ENCODE results near the gene CLASP1. TPM values are rescaled to one million over a fixed set of nuclear protein-coding genes. Genes with fewer than 3 reads are reported as not detected.
"Not testable (repeated sequence)": the region's sequence is repeated elsewhere in the genome, so short reads cannot be mapped to it uniquely, and the experiment has no call there.

Gene CLASP1
- polyA plus RNA-seq, 10 donors: 44.5 to 75.7 (median 54.0) TPM

DNA sequence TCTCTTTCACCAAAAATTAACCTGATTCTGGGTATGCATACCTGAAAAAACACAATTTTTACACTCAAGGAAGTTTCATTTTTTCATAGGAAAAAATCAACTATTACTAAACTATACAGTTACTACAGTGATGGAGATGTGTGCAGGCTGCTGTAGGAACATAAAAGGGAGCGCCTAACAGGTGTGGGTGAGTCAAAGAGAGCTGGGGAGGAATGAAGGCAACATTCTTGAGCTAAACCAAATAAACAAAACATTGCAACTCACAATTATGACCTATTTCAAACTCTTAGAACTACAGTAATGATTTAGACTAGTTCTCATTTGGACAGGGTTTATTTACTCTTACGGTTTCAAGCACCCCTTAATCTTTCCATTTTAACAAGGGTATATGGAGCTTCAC is 13.4 kb upstream of the CLASP1 start:
- DNase-seq: no peak

DNA sequence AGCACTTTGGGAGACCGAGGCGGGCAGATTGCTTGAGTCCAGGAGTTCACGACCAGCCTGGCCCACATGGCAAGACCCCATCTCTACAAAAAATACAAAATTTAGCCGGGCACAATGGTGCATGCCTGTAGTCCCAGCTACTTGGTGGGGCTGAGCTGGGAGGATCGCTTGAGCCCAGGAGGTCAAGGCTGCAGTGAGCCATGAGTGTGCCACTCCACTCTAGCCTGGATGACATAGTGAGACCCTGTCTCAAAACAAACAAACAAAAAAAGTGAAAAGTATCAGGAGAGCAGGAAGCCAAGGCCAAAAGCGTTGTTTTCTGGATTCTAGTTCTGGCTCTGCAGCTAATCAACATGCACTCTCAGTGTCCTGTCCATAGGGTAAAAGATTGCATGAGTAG is 10.7 kb upstream of the CLASP1 start:
- no peak for DNase-seq

DNA sequence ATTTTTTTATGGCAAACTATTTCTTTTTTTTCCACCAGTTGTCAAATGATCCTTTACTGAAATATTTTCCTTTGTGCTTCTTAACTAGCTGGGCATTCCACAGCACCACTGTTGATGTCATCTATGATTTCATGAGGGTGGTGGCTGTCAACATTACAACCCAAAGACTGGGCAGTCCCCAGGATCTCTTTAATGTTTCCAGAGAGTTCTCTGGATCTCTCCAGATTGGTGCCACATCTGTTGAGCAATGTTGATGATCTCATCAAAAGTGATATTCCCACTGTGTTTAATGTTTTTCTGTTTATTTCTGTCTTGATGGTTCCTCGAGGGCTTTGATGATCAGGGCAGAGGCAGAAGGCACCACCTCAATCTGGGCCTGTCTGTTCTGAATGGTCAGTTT is 9.1 kb upstream of the CLASP1 start:
- not testable (repeated sequence) for DNase-seq

DNA sequence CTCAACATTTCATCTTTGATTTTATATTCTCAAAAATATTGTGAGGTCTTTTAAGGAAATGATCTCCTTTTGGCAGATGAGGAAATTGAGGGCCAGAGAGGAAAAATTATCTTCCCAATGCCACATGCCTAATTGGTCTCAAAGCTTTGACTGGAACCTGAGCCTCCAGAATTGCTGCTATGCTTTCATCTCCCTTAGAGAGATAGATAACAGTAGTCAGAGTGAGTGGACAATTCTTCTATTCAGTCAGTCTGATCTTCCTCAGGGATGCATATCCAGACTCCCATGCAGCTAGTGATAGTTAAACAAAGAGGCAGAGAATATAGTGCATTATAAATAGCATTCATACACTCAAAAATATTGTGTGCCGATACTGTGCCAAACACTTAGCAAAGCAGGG is 3.8 kb upstream of the CLASP1 start:
- DNase-seq: no peak

DNA sequence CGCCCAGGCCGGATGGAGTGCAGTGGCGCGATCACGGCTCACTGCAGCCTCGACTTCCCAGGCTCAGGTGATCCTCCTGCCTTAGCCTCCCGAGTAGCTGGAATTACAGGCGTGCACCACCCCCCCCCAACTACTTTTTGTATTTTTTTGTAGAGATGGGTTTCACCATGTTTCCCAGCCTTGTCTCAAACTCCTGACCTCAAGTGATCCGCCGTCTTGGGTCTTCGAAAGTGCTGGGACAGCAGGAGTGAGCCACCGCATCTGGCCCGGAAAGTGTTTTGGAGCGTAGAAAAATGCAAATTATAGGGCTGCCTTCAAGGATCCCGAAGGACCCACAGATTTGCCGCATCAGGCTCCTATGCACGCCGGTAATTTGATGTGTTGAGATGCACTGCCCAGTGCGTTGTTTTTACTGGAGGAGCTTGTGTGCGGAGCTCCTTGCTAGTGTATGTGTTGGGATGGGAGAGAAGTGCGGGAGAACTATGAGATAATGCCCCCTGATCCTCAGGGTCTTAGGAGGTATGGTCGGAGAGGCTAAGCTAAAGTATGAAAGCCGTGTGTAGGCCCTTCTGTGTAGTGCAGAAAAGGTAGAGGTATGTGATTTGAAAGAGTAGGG is 1.2 kb upstream of the CLASP1 start:
- DNase-seq: peak in 1 of 3 donors; percentile 54

DNA sequence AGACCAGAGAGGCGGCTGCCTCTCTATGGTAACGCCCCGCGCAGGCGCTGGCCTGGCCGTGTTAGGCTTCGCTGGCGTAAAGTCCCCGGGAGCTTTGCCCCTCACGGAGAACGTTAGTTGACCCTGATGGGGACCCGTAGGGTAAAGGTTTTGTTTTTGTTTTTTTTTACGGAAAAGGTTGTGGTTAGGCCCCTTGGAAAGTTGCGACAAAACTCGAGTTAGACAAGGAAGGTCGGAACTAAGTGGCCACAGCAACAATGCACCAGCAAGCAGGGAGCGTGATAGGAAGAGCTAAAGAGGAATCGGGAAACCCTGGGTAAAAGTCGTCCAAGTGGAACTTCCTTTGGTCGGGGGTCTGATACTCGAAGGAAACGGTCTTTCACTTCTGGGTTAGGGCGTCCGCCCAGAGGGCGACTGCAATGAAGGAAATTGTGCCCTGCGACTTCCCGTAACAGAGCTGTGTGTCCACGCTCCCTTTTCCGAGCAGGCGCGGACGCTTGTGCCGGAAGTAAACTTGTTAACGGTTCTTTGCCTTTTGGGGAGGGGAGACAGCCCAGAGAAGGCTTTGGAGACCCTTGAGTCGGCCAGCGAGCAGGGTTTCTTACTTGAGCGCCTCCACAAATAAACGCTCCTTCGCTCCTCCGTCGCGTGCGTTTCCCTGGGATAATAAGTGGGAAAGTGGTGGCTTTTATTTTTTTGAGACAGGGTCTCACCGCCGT is 493 bp upstream of the CLASP1 start:
- peak; percentile 98 to 99 (median 98) for DNase-seq

DNA sequence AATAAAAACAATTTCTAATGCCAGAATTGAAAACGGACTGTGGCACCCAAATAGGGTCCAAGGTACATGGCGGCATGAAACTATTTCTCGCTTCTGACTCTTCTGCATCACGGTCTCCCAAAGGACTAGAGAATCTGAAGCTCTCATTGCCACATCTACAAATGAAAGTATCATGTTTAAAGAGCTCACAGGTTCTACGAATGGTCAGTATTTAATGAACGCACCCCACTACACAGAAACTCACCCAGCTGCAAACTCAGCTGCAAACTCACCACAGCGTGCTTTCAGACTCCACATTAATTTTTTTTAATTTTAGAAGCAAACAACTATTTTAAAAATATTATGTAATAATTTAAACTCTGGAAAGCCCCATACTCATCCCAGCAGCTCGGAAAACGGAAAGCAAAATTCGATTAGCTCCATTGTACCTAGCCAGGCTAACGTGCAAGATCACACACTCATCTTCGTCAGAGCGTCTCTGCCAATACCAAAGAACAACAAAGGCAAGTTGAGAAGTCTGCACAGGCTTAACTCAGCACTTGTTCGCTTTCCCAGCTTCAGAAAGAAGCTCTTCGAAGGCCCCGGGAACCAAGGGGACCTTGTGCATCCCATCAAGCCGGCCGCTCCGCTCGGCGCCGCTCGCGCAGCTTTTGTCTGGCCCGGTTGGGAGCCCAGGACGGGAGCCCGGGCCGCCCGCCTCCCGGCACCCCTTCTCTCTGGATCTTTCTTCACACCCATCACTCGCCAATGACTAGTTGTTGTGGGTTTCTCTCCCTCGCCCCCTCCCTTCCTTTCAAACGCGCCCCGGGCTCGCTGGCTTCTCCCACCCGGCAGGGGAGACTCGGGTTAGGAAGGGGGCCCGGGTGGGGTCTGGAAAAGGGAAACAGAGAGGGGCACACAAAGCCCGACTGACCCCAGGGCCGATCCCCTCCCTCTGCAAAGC is 785 bp downstream of the CLASP1 start:
- DNase-seq: peak; percentile 47 to 83 (median 59)

DNA sequence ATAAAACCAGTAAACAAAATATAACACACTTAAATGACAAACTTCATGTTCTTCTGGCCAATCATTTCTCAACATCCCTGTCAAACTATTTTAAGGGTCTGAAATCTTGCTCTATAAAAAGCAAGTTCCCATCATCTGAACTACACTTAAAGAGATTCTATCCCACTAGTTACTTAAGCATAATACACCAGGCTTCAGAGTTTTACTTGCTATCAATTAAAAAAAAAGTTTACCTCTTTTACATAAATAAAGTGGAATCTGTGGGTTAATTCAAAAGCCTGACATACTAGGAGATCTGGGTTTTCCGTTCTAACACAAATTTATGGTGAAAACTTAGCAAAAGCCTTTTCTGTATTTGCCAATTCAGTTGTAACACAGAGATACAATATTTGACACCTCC is 1.9 kb downstream of the CLASP1 start:
- no peak for DNase-seq

DNA sequence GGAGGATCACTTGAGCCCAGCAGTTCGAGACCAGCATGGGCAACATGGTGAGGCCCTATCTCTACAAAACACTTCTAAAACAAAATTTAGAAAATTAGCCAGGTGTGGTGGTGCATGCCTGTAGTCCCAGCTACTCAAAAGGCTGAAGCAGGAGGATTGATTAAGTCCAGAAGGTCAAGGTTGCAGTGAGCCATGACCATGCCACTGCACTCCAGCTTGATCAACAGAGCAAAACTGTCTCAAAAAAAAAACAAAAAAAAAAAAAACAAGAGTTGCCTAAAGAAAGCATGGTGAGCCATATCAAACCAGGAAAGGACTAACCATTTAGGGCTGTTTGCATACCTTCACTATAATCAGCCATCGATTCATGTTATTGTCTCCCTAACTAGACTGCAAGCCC is 4.5 kb downstream of the CLASP1 start:
- DNase-seq: no peak

DNA sequence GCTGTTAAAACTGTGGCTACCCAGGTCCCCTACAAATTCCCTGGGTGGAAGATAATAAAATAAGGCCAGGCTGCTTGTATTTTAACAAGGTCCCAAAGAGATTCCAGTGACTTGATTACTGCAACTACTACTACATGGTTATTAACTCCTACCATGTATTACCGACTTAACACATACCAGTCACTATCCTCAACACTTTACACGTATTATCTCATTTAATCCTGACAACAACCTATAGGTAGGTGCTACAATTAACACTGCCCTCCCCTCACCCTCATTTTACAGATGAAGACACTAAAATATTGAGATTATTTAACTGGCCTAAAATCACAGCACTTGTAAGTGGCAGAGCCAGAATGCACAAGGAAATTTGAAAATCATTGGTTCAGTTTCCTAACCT is 5.4 kb downstream of the CLASP1 start:
- DNase-seq: no peak

DNA sequence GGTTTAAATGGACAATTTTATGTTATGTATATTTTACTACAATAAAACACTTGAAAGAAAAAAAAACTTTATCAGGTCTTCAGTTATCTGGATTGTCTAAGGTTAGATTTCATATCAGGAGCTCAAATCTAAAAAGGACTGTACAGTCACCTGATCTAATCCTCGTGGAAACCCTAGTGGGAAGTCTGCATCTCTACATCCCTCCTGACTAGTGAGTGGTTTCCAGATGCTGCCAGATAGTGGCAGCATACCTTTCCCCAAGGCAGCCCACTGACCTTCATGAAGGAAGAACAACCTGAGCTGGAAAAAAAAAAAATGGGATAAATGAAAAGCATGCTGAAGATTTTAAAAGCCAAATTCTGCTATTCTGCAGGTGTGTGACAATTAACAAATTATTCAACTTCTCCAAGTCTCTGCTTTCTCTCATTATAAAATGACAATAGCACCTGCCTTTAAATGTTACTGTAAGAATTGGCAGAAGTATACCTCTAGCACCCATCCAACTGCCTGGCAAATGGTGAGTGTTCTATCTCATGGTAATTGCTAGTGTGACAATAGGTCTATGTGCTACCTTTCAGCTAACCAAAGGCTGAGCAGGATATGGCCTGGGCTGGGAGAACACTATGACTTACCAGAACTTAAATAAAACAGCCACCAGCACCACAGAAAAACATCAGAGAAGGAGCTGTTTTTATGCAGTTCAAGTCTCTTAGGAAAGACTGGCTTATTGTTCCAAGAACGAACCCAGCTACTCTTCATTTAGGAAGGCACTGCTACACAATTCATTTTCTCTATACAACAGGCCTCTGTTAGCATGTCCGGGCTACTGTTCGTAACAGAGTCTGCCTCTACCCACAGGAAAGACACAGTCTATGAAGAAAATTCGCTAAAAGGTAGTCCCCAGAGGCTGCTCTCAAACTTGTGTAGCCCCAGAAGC is 8.6 kb downstream of the CLASP1 start:
- no peak for DNase-seq

DNA sequence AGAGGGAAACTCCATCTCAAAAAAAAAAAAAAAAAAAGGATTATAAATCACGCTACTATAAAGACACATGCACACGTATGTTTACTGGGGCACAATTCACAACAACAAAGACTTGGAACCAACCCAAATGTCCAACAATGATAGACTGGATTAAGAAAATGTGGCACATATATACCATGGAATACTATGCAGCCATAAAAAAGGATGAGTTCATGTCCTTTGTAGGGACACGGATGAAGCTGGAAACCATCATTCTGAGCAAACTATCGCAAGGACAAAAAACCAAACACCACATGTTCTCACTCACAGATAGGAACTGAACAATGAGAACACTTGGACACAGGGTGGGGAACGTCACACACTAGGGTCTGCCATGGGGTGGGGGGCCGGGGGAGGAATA is 9.4 kb downstream of the CLASP1 start:
- not testable (repeated sequence) for DNase-seq

DNA sequence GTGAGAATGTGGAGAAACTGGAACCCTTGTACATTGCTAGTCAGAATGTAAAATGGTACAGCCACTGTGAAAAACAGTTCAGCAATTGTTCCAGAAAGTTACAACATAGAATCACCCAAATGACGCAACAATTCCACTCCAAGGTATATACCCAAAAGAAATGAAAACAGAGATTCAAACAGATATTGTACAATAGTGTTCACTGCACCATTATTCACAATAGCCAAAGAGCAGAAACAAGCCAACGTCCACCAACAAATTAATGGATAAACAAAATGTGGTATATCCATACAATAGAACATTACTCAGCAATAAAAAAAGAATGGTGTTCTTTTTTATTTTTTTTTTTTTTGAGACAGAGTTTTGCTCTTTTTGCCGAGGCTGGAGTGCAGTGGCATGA is 10.9 kb downstream of the CLASP1 start:
- no peak for DNase-seq

DNA sequence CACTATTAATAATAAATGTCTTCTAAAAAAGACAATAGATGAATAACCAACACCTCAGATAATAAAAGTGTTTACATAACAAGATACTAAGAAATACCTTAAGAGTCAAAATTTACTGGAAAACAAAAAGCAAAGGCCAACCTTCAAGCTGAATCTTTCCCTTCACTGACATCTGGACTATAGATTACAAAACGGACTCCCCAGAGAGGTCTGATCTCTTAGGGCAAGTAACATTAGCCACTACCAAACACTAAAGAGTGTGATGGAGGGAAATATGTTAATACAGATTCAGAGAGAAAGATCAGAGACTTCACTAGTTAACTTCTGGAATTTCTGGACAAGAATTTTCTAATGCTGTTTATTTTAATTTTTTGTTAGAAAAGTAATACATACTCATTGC is 13.9 kb downstream of the CLASP1 start:
- DNase-seq: peak in 1 of 3 donors; percentile 39

DNA sequence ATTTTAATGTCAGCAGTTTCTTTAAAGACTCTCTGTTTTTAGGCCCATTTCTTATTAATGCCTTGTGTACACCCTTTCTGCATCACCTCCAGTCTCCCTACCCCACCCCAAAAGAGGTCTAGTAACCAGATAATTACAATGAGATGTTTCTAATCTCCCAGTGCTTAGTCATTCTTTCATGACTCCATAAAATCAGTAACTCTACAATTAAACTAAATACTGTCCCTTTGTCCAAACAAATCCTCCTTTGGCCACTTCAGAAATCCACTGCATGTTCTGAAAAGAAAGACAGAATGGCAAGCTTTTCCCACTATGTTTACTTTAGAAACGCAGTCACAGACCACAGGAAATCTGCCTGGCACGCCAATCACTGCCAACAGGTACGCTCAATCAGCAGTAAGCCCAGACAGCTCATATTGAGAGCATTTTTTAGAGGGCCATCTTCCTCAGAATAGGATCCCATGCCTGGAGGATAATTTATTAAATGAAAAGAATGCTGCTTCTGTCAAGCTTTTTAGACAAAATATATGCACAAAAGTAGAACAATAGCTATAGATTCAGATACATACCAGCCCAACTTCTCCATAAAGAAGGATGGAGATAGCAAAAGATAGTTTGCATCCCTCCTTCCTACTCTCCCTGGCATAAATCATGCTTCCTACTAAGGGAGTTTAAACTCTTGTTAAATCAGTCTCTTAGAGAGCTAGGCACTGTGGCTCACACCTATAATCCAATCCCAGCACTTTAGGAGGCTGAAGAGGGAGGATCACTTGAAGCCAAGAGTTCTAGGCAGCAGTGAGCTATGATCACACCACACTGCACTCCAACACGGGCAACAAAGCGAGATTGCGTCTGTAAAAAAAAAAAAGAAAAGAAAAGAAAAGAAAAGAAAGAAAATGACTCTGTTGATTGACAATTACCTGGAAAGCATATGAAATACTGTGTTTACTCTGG is 14.6 kb downstream of the CLASP1 start:
- DNase-seq: no peak

DNA sequence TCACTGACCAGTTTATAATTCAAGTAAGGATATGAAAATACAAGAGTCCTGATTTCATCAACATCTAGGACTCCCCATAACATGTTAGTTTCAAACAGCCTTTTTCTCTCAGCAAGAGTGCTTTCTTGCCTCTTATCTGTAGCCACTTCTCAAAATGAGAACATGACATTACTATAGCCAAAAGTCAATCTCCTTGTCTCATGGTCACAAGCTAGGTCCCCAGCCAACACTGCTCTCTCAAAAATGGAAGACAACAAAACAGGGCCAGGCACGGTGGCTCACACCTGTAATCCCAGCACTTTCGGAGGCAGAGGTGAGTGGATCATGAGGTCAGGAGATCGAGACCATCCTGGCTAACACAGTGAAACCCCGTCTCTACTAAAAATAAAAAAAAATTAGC is 15.8 kb downstream of the CLASP1 start:
- DNase-seq: no peak

DNA sequence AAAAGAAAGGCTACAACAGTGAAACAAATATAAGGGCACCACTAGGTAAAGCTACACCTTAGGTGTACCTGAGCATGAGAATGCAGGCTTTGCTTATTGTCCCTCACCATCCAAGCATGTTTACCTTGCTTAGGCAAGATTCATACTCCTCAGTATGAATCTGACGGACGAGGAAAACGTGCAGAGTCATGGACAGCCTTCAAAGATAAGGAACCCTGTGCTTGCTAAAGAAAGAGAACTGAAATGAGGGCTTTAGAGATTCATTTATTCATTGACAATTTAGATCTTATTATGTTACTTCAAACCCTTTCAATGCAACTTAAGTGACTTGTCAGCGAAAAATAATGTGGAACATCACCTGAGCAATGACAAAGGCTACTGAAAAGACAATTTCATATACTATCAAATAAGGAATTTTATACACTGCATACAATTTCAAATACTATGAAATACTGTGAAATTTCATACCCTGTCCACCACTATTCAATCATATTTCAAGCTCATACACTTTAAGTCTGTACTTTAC is 21.7 kb downstream of the CLASP1 start:
- DNase-seq: no peak

DNA sequence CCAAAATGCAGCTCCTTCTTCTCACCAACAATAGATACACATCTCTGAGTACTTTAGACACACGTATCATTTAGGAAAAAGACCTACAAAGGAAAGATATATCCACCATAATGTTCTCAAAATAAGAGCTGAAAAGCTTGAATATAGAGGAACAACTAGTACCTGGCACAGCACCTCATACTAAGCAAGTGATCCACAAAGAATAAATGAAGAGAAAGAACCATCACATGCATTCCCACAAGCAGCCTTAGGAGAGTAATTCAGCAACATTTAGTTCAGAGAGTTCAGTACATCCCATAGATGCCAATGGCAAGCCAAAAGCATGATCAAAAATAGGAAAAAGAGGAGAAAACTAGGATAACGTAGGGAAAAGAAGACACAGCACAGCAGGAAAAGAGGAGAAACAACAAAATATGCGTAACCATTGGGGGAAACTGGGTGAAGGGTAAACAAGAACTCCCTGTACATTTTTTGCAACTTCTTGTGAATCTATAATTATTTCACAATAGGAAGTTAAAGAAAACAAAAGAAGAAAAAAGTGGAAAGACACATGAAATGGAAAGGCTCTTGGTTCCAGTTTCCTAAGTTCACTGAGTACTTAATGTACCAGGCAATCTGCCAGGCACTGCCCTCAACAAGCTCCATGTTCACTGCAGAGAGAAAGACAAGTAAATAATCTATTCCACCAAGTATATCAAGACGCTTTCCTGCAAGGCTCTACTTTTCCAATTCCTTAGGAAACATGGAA is 22.3 kb downstream of the CLASP1 start:
- DNase-seq: no peak

DNA sequence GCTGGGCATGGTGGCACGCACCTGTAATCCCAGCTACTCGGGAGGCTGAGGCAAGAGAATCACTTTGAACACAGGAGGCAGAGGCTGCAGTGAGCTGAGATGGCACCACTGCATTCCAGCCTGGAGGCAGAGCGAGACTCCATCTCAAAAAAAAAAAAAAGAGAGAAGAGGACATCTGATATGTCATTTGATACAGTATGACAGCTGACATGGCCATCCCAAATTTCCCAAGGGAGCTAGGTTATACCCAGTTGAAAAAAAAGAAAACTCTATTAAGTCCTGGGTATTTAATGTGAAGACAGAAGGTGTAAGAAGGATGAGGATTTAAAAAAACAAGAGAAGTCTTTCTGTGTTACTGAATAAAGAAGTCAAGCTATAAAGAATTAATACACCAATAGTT is 23.3 kb downstream of the CLASP1 start:
- no peak for DNase-seq
